GM11168 (cell line): Measurements from ENCODE around the gene IBA57.

Source experiments
- in situ Hi-C: fragments of 300-500 bp; cut with MboI; formaldehyde crosslinking; loops from one replicate; pipeline ENCODE4 v1.12.0; 2022; ENCODE audit warnings: low sequenced_read_pairs; ENCODE audit not compliant: unreplicated experiment

Gene IBA57

DNA sequence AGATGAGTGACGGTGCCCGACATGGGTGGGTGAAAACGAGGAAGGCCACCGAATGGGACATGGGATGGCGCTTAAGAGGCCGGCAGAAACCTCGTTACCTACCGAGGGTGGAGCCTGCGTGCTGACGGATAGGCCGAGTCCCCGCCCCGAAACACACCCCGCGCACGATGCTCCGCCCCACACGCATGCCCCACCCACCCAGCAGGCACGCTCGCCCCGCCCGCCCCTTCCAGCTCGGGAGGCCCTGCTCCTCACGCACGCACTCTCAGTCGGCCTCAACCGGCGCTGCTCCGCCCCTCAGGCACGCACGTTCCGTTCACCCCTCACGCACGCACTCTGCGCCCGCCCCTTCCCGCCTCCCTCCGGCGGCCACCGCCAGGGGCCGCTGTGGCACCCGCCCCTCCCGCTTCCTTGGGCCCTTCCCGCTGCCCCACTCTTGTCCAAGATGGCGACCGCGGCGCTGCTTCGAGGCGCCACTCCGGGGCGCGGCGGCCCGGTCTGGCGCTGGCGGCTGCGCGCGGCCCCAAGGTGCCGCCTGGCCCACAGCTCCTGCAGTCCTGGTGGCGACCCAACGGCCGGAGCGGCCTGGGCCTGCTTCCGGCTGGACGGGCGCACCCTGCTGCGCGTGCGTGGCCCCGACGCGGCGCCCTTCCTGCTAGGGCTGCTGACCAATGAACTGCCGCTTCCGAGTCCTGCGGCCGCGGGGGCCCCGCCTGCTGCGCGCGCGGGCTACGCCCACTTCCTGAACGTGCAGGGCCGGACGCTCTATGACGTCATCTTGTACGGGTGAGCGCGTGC is at the start of gene IBA57:
IBA57 (plus strand) TSS at position 433 of the 798 bp plus-strand sequence; CDS start at position 446, 13 bp downstream.
- in situ Hi-C loops = loop anchor here (5.0 kb wide), 1 partner anchor 33 kb away; no protein-coding TSS in a partner anchor

GRCh38 chr1:228117335-228117734 is 48.3 kb upstream of the IBA57 start:
- in situ Hi-C loops = no loop called here

GRCh38 chr1:228118040-228118439 is 47.6 kb upstream of the IBA57 start:
- in situ Hi-C loops = no loop called here

GRCh38 chr1:228120351-228120750 is 45.3 kb upstream of the IBA57 start:
- in situ Hi-C loops = no loop called here

DNA sequence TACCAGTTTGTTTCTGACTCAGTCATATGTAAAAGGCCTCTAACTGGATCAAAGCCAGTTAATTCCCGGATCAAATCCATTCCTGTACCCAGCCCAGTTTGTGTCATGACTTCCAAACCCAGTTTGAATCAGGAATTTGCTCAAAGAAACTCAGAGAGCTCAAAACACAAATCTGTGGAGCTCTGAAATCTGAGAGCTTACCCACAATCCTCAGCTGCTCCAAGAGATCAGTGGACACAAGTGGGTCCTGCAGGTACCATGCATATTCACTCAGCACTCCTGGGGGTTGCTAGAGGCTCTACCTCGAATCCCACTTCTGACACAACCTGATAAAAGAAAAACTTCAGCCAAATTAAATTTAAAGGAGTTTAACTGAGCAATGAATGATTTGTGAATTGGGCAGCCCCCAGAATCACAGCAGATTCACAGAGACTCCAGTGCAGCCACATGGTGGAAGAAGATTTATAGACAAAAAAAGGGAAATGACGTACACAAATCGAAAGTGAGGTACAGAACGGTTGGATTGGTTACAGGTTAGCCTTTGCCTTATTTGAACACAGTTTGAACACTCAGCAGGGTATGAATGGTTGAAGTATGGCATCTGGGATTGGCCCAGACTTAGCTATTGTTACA is 44.6 kb upstream of the IBA57 start:
- in situ Hi-C loops = no loop called here

- in situ Hi-C loops = no loop called here
Measured at GRCh38 chr1:228122921-228123441, 42.6 kb upstream of the IBA57 start.

DNA sequence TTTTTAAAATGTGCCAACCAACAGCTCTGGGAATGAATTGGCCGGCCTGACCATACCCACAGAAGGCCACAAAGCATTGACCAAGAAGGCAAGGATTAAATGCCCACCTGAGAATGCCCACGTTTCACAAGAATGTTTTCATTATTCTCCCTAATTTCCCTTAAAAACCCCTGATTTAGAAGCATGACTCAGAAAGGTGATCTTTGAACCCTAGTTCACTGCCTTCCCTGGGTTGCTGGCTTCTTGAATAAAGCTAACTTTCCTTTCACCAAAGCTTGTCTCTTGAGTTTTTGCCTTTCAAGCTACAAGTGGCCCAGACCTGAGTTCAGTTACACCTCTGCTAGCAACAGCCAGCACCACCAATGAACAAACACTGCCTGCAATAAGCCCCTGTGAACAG is 42.1 kb upstream of the IBA57 start:
- in situ Hi-C loops = no loop called here

DNA sequence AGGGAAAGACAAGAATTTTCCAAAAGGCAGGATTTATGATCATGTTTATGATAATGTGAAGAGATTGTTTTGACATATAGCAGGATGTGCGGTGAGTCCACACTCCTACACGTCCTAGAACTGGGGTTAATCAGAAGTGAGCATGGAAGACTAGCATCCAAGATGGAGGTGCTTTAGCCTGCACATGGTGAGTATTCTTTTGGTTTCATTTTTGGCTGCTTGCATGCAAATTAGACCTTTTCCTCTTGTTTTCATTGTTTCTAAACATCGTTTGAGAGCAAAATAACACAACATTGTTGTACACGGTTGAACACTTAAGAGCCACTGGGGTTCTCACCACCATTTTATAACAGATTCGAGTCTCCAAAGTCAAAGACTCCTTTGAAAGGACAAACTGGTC is 40.4 kb upstream of the IBA57 start:
- in situ Hi-C loops = no loop called here

GRCh38 chr1:228131766-228132165 is 33.8 kb upstream of the IBA57 start:
- in situ Hi-C loops = loop anchor here (5.0 kb wide), 1 partner anchor 36 kb away; the partner anchor contains the start of gene IBA57

- in situ Hi-C loops = loop anchor here (5.0 kb wide), 1 partner anchor 33 kb away; the partner anchor contains the start of gene IBA57
Measured at GRCh38 chr1:228134591-228134990, 31.0 kb upstream of the IBA57 start.

DNA sequence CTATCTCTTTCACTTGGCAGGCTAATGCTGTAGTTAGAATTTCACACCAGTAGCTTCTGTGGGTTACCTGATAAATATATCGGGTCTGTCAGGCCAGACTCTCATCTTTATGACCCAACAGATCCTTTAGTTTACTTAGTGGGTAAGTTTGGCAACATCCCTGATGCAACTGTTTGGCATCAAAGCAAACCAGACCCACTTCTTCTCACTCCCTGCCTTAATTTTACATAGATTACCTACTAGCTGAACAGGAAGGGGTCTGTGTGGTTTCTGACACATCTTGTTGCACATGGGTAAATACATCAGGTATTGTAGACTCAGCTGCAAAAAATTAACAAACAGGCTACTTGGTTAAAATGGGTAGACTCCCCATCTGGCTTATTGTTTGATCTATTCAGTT is 28.7 kb upstream of the IBA57 start:
- in situ Hi-C loops = no loop called here

- in situ Hi-C loops = no loop called here
Measured at GRCh38 chr1:228139406-228139930, 26.1 kb upstream of the IBA57 start.

DNA sequence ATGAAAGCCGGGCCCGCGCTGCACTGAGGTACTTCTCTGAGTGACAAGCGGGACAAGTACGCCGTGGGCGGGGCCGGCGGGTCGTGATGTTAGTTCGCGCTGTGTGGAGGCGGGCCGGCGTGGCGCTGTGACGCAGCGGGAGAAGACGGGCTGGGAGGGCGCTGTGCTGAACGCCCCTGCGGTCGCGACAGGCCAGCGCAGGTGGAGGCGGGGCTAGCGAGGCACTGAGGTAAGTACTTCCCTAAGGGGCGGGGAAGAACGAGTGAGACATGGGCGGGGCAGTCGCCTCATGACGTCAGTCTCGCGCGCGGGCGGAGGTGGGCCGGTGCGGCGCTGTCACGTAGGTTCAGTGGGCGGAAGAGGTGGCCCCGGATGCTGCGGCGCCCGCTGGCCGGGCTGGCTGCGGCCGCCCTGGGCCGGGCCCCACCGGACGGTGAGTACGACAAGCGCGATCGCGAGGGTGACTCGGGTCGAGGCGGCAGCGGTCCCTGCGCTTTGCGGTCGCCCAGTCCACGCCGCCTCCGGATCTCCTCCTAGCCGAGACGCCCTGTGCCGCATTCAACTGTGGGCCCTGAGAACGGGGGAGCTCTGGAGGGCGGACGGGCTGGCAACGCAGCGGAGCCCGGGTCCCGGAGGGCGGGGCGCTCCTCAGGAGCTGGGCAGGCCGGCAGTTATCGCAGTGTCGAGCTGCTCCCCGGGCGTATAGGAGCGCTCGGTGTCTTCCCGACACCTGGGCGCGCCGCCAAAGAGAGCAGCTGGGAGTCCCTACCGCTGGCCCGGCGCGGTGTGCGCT is 25.5 kb upstream of the IBA57 start, which contains the start of gene GUK1:
GUK1 (plus strand) TSS at position 349 of the 793 bp plus-strand sequence; CDS start at position 373, 24 bp downstream.
- in situ Hi-C loops = no loop called here

DNA sequence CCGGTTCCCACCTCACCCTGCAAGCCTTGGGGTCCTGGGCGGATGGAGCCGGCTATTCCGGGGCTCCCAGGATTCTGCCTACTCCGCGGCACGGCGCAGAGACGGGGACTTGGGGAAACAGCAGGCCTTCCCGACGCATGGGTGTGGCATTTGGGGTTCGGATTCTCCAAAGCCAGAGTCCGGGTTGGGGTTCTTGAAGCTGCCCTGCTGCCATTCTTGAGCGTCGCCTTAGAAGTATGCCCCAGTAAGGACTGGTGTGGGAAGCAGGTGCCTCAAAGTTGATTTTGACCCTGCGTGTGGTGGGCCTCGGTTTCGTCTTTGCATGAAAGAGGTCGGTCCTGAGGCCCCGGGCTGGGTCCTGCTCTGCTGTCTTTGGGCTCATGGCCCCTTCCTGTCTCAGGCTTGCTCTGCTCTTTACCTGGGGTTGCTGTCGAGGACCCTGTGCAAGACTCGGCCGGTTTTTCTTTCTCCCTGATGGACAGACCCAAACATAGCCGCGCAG is 24.8 kb upstream of the IBA57 start:
- in situ Hi-C loops = no loop called here

- in situ Hi-C loops = no loop called here
Measured at GRCh38 chr1:228141226-228142044, 24.2 kb upstream of the IBA57 start.

DNA sequence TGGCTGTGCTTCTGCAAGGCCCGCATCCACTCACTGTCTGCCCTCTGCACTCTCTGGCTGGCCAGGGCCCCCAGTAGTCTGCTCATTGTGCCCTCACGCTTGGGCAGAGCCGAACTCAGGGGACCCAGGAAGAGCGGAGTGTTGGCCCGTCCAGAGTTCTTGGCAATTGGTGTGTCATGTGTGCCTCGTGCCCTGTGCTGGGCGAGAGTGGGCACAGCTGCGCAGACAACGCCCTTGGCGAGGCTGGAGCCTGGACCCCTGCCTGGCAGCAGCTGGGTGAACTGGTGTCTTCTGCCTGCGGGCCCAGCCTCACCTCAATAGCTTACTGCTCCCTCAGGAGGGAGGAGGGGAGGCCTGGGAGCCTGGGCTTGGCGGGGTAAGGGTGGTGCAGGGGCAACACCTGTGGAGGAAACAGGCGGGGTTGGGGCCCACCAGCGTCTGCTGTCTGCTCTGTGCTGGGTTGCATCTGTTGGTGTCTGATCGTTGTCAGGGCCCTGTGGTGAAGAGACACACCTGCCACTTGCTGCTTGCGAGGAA is 23.4 kb upstream of the IBA57 start:
- in situ Hi-C loops = no loop called here

DNA sequence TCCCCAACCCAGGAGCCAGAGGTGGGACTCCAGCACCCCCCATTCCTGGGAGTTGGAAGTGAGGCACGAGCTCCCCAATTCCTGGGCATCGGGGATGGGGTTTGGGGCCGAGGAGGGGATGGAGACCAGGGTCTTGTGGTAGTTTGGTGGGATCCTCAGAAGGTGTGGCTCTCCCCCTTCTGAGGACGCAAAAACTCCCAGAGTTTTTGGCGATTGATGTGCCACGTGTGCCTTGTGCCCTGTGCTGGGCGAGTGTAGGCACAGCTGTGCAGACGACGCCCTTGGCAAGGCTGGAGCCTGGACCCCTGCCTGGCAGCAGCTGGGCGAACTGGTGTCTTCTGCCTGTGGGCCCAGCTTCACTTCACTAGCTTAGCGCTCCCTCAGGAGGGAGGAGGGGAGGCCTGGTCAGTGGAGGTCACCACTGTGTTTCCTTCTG is 22.9 kb upstream of the IBA57 start:
- in situ Hi-C loops = no loop called here

DNA sequence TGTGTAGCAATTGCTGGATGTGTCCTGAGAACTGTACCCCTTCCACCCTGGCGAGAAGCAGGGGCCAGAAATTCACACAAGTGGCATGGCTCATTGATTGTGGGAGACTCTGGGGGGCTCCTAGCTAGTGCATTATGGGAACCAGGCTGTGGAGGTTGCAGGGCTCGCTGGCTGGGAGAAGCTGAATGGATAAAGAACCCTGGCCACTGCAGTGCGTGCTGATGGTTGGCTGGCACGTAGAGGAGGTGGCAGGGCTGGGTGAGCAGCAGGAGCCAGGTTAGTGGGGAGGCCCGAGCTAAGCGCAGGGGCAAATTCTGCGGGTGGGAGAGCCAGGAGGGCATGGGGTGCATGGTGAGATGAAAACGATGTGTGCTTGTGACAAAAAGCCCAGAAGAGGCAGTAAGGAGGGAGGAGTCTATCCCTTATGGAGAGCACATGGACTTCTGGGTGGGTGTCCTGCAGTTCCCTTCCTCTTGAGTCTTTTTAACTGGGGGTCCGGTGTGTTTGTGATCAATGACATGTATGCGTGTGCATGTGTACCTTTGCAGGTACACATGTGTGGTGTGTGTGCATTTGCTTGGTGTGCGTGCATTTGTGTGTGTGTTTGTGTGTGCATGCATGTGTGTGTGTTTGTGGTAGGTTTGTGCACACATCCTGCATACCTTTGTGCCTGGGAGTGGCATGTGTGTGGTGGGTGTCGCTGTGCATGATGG is 22.0 kb upstream of the IBA57 start:
- in situ Hi-C loops = no loop called here
